Thymus (tissue), 11 donors: ENCODE data around the gene TCTN1. TPM values are rescaled to one million over a fixed set of nuclear protein-coding genes. Genes with fewer than 3 reads are reported as not detected.

Experiments used
- DNase-seq, 9 donors: peaks; one replicate each; pipeline ENCODE4 v3.0.0-alpha.2; 2013; ENCODE audit warnings: low spot score in 9 of 9, low read depth in 6 of 9, missing footprints in 1 of 9
- H3K27ac ChIP-seq, 2 donors: one replicate each; pipeline ENCODE4 v1.5.1; 2013; ENCODE audit warnings: control low read depth in 1 of 2, low read depth in 1 of 2, low read length in 1 of 2, mild to moderate bottlenecking in 1 of 2, moderate library complexity in 1 of 2
- H3K27me3 ChIP-seq, 2 donors: one replicate each; pipeline ENCODE4 v1.5.1; 2013; ENCODE audit warnings: low read length in 1 of 2; ENCODE audit not compliant: control insufficient read depth in 2 of 2, insufficient read depth in 1 of 2
- H3K36me3 ChIP-seq, 2 donors: one replicate each; pipeline ENCODE4 v1.5.1; 2013; ENCODE audit warnings: low read length in 1 of 2, mild to moderate bottlenecking in 1 of 2, moderate library complexity in 1 of 2; ENCODE audit not compliant: control insufficient read depth in 2 of 2, insufficient read depth in 2 of 2
- H3K4me1 ChIP-seq, 2 donors: one replicate each; pipeline ENCODE4 v1.5.1; 2013; ENCODE audit warnings: low read length in 2 of 2; ENCODE audit not compliant: control insufficient read depth in 2 of 2, insufficient read depth in 2 of 2
- H3K4me3 ChIP-seq, 2 donors: one replicate each; pipeline ENCODE4 v1.5.1; 2013; ENCODE audit warnings: low read length in 2 of 2, control low read depth in 1 of 2, mild to moderate bottlenecking in 1 of 2
- H3K9me3 ChIP-seq, 2 donors: one replicate each; pipeline ENCODE4 v1.5.1; 2013; ENCODE audit warnings: low read length in 1 of 2, mild to moderate bottlenecking in 1 of 2; ENCODE audit not compliant: control insufficient read depth in 2 of 2, insufficient read depth in 1 of 2
- WGBS: extraction: QIAGEN DNeasy Blood & Tissue Kit; methylation state at CpG from one replicate; pipeline ENCODE4 v1.1.7; 2013; 5-methylcytosine and 5-hydroxymethylcytosine counted together
- polyA plus RNA-seq: library from polyadenylated mRNA; stranded (reverse); fragments of 200-250 nt; gene quantifications from one replicate; pipeline ENCODE4 v1.2.3, GENCODE V29; 2013
- total RNA-seq: library from RNA; stranded (reverse); fragments of 120-200 nt; gene quantifications from one replicate; pipeline ENCODE4 v1.2.4, GENCODE V29; 2013
- donor health status: healthy.

TCTN1 gene
- total and polyA plus RNA-seq, 2 donors, result 11.6 to 17.9 TPM

GRCh38 chr12:110661337-110661972, 47.5 kb downstream of the TCTN1 start:
- Histone ChIP-seq H3K4me1 (peaks cover 6 to 13% of the 10 kb centered on the region in 2 donors), H3K27ac (no peak overlapping the region), H3K27me3 (no peaks in the 10 kb centered on the region), H3K36me3 (peaks cover 0 to 2% of the 10 kb centered on the region in 2 donors), H3K9me3 (peaks cover 0 to 14% of the 10 kb centered on the region in 2 donors), H3K4me3 (no peak overlapping the region)
- peak in 4 of 9 donors; percentile 19 to 59 (median 36) for DNase-seq
- 17% methylated on average over 23 of the region's 23 CpGs for WGBS

- H3K27me3 ChIP-seq, result no peaks in the 10 kb centered on the region
- peaks cover under 1 to 6% of the 10 kb centered on the region in 2 donors for H3K4me1 ChIP-seq
- no peak for DNase-seq
- 95% methylated on average over 6 of the region's 6 CpGs for WGBS
- no peak overlapping the region for H3K27ac ChIP-seq
- peaks cover 0 to 15% of the 10 kb centered on the region in 2 donors for H3K9me3 ChIP-seq
- H3K36me3 ChIP-seq, result no peaks in the 10 kb centered on the region
- no peak overlapping the region for H3K4me3 ChIP-seq
These were observed 53.0 kb downstream of the TCTN1 start for GRCh38 chr12:110666892-110667291.

- no peak overlapping the region for H3K27ac ChIP-seq
- peaks cover 0 to 15% of the 10 kb centered on the region in 2 donors for H3K9me3 ChIP-seq
- no peak overlapping the region for H3K4me3 ChIP-seq
- no peak for DNase-seq
- H3K27me3 ChIP-seq, result no peaks in the 10 kb centered on the region
- H3K36me3 ChIP-seq, result no peaks in the 10 kb centered on the region
- WGBS, result 94% methylated on average over 3 of the region's 3 CpGs
- H3K4me1 ChIP-seq, result peaks cover 0 to 4% of the 10 kb centered on the region in 2 donors
These were observed 53.7 kb downstream of the TCTN1 start for GRCh38 chr12:110667671-110668070.

GRCh38 chr12:110668480-110669192, 54.7 kb downstream of the TCTN1 start:
- no peak for DNase-seq
- Histone ChIP-seq H3K4me3 (no peak overlapping the region), H3K27me3 (no peaks in the 10 kb centered on the region), H3K27ac (no peak overlapping the region), H3K36me3 (no peaks in the 10 kb centered on the region), H3K9me3 (peaks cover 0 to 15% of the 10 kb centered on the region in 2 donors), H3K4me1 (peaks cover 0 to 4% of the 10 kb centered on the region in 2 donors)
- WGBS, result 99% methylated on average over 12 of the region's 12 CpGs

- H3K27ac ChIP-seq, result no peak overlapping the region
- peaks cover 0 to 15% of the 10 kb centered on the region in 2 donors for H3K9me3 ChIP-seq
- H3K27me3 ChIP-seq, result no peaks in the 10 kb centered on the region
- WGBS, result 78% methylated on average over 5 of the region's 5 CpGs
- H3K36me3 ChIP-seq, result no peaks in the 10 kb centered on the region
- DNase-seq, result no peak
- no peak overlapping the region for H3K4me3 ChIP-seq
- H3K4me1 ChIP-seq, result peaks cover 0 to 4% of the 10 kb centered on the region in 2 donors
These were observed 55.2 kb downstream of the TCTN1 start for GRCh38 chr12:110669193-110669502.

GRCh38 chr12:110670161-110670701, 56.3 kb downstream of the TCTN1 start:
- no peaks in the 10 kb centered on the region for H3K36me3 ChIP-seq
- DNase-seq, result peak in 1 of 9 donors; percentile 40
- H3K4me1 ChIP-seq, result peaks cover 0 to 4% of the 10 kb centered on the region in 2 donors
- peaks cover 0 to 16% of the 10 kb centered on the region in 2 donors for H3K9me3 ChIP-seq
- no peaks in the 10 kb centered on the region for H3K27me3 ChIP-seq
- WGBS, result 78% methylated on average over 4 of the region's 4 CpGs
- H3K27ac ChIP-seq, result peak overlapping the region; percentile 40 to 59
- H3K4me3 ChIP-seq, result no peak overlapping the region

- Histone ChIP-seq H3K27ac (no peak overlapping the region), H3K4me1 (peaks cover 9 to 19% of the 10 kb centered on the region in 2 donors), H3K9me3 (peaks cover 0 to 4% of the 10 kb centered on the region in 2 donors), H3K36me3 (no peaks in the 10 kb centered on the region), H3K27me3 (no peaks in the 10 kb centered on the region), H3K4me3 (no peak overlapping the region)
- WGBS, result over 99% methylated on average over 4 of the region's 4 CpGs
- no peak for DNase-seq
These were observed 62.2 kb downstream of the TCTN1 start for GRCh38 chr12:110676171-110676570.

GRCh38 chr12:110677206-110677911, 63.4 kb downstream of the TCTN1 start:
- DNase-seq, result peak in 4 of 9 donors; percentile 18 to 63 (median 40)
- 33% methylated on average over 5 of the region's 5 CpGs for WGBS
- Histone ChIP-seq H3K36me3 (no peaks in the 10 kb centered on the region), H3K4me1 (peaks cover 9 to 19% of the 10 kb centered on the region in 2 donors), H3K9me3 (peaks cover 0 to 4% of the 10 kb centered on the region in 2 donors), H3K4me3 (no peak overlapping the region), H3K27ac (peak overlapping the region in 1 of 2 donors; percentile 19), H3K27me3 (no peaks in the 10 kb centered on the region)

- Histone ChIP-seq H3K27ac (peak overlapping the region; percentile 19 to 42), H3K27me3 (no peaks in the 10 kb centered on the region), H3K4me1 (peaks cover 9 to 19% of the 10 kb centered on the region in 2 donors), H3K4me3 (no peak overlapping the region), H3K9me3 (peaks cover 0 to 4% of the 10 kb centered on the region in 2 donors), H3K36me3 (no peaks in the 10 kb centered on the region)
- 91% methylated on average over 4 of the region's 4 CpGs for WGBS
- no peak for DNase-seq
These were observed 64.1 kb downstream of the TCTN1 start for GRCh38 chr12:110677982-110678381.
